Neural cell (in vitro differentiated cells): Measurements from ENCODE around the gene ADAMTS4. TPM values are rescaled to one million over a fixed set of nuclear protein-coding genes. Genes with fewer than 3 reads are reported as not detected.

ENCODE experiments used
- H2AFZ ChIP-seq: fragments of 200-600, 300-800 bp; sonication (generic), shearing (Covaris generic); 2 replicates; pipeline ENCODE4 v1.6.0; 2014; ENCODE audit warnings: low read depth, mild to moderate bottlenecking, antibody characterized with exemption, low read length, moderate library complexity
- H3F3A ChIP-seq: fragments of 200-600 bp; shearing (Covaris generic); 2 replicates; pipeline ENCODE4 v1.6.1; 2016; ENCODE audit warnings: mild to moderate bottlenecking, moderate library complexity, mixed read lengths, antibody characterized with exemption, low read length; ENCODE audit not compliant: insufficient read depth, poor library complexity, severe bottlenecking
- H3K27ac ChIP-seq: fragments of 200-600, 300-800 bp; sonication (generic), shearing (Covaris generic); 2 replicates; pipeline ENCODE4 v1.5.1; 2014; ENCODE audit warnings: mild to moderate bottlenecking, low read length, moderate library complexity
- H3K27me3 ChIP-seq: fragments of 300-800, 200-600 bp; sonication (generic), shearing (Covaris generic); 2 replicates; pipeline ENCODE4 v1.6.0; 2014; ENCODE audit warnings: mild to moderate bottlenecking, low read depth, low read length, moderate library complexity; ENCODE audit not compliant: insufficient read depth
- H3K36me3 ChIP-seq: fragments of 300-800, 200-600 bp; sonication (generic), shearing (Covaris generic); 2 replicates; pipeline ENCODE4 v1.5.1; 2014; ENCODE audit warnings: mild to moderate bottlenecking, antibody characterized with exemption, low read length, moderate library complexity; ENCODE audit not compliant: insufficient read depth
- H3K4me2 ChIP-seq: fragments of 300-800, 200-600 bp; sonication (generic), shearing (Covaris generic); 2 replicates; pipeline ENCODE4 v1.6.0; 2014; ENCODE audit warnings: mild to moderate bottlenecking, low read length
- H3K4me3 ChIP-seq: fragments of 300-800, 200-600 bp; sonication (generic), shearing (Covaris generic); 2 replicates; pipeline ENCODE4 v1.5.1; 2014; ENCODE audit warnings: mild to moderate bottlenecking, low read length, moderate library complexity
- H3K79me2 ChIP-seq: fragments of 200-600 bp; shearing (Covaris generic); replicated peaks from 2 replicates; pipeline ENCODE4 v1.6.0; 2014; ENCODE audit warnings: mild to moderate bottlenecking, low read length, moderate library complexity; ENCODE audit not compliant: insufficient read depth
- H3K9ac ChIP-seq: fragments of 300-800, 200-600 bp; sonication (generic), shearing (Covaris generic); 2 replicates; pipeline ENCODE4 v1.6.1; 2016; ENCODE audit warnings: mild to moderate bottlenecking, low read length, mixed read lengths
- H3K9me2 ChIP-seq: fragments of 200-600 bp; shearing (Covaris generic); 2 replicates; pipeline ENCODE4 v1.6.1; 2016; ENCODE audit warnings: mild to moderate bottlenecking, low read length, mixed read lengths; ENCODE audit not compliant: insufficient read depth
- H3K9me3 ChIP-seq: fragments of 200-600, 300-800 bp; sonication (generic), shearing (Covaris generic); 2 replicates; pipeline ENCODE4 v1.6.1; 2016; ENCODE audit warnings: mild to moderate bottlenecking, mixed run types, low read length, moderate library complexity, mixed read lengths
- H4K20me1 ChIP-seq: fragments of 200-600 bp; shearing (Covaris generic); 2 replicates; pipeline ENCODE4 v1.6.1; 2016; ENCODE audit warnings: mild to moderate bottlenecking, mixed run types; ENCODE audit not compliant: insufficient read depth
- EP300 ChIP-seq: fragments of 450-650 bp; conservative IDR thresholded peaks from 2 replicates; pipeline ENCODE4 v1.6.1; 2014; ENCODE audit warnings: antibody characterized with exemption, mild to moderate bottlenecking, moderate library complexity; ENCODE audit not compliant: poor library complexity, severe bottlenecking
- EZH2 ChIP-seq: fragments of 200-600, 300-800 bp; shearing (Covaris generic), sonication (generic); IDR thresholded peaks from 2 replicates; pipeline ENCODE4 v1.6.1; 2014; ENCODE audit warnings: antibody characterized with exemption, low read length, borderline replicate concordance, mild to moderate bottlenecking; ENCODE audit not compliant: insufficient read depth, poor library complexity, severe bottlenecking
- MXI1 ChIP-seq: fragments of 450-650 bp; conservative IDR thresholded peaks from 2 replicates; pipeline ENCODE4 v1.6.1; 2014; ENCODE audit warnings: antibody characterized with exemption, mild to moderate bottlenecking; ENCODE audit not compliant: poor library complexity, severe bottlenecking
- POLR2AphosphoS5 ChIP-seq: IDR thresholded peaks from 2 replicates; pipeline ENCODE4 v1.6.1; 2012
- RAD21 ChIP-seq: fragments of 450-650 bp; conservative IDR thresholded peaks from 2 replicates; pipeline ENCODE4 v1.6.1; 2014; ENCODE audit warnings: antibody characterized with exemption, mild to moderate bottlenecking, moderate library complexity
- REST ChIP-seq: IDR thresholded peaks from 2 replicates; pipeline ENCODE4 v1.6.1; 2012; ENCODE audit warnings: borderline replicate concordance
- SMC3 ChIP-seq: fragments of 450-650 bp; conservative IDR thresholded peaks from 2 replicates; pipeline ENCODE4 v1.6.1; 2014; ENCODE audit warnings: antibody characterized with exemption, mild to moderate bottlenecking, moderate library complexity; ENCODE audit not compliant: poor library complexity
- TAF1 ChIP-seq: IDR thresholded peaks from 2 replicates; pipeline ENCODE4 v1.6.1; 2012; ENCODE audit warnings: low read depth
- polyA plus RNA-seq: library from polyadenylated mRNA; depleted of rRNA; stranded (reverse); fragments of >200 nt; gene quantifications from 2 replicates; pipeline ENCODE4 v1.2.3, GENCODE V29; 2014
- TF ChIP-seq, protein P1 (sequence below): fragments of 450-650 bp; IDR thresholded peaks from 2 replicates; pipeline ENCODE4 v1.5.1; 2014; ENCODE audit warnings: antibody characterized with exemption, mild to moderate bottlenecking, moderate library complexity; ENCODE audit not compliant: poor library complexity, severe bottlenecking

Gene ADAMTS4
- polyA plus RNA-seq, 1 donor from 2014 or later: 0.04 TPM

DNA sequence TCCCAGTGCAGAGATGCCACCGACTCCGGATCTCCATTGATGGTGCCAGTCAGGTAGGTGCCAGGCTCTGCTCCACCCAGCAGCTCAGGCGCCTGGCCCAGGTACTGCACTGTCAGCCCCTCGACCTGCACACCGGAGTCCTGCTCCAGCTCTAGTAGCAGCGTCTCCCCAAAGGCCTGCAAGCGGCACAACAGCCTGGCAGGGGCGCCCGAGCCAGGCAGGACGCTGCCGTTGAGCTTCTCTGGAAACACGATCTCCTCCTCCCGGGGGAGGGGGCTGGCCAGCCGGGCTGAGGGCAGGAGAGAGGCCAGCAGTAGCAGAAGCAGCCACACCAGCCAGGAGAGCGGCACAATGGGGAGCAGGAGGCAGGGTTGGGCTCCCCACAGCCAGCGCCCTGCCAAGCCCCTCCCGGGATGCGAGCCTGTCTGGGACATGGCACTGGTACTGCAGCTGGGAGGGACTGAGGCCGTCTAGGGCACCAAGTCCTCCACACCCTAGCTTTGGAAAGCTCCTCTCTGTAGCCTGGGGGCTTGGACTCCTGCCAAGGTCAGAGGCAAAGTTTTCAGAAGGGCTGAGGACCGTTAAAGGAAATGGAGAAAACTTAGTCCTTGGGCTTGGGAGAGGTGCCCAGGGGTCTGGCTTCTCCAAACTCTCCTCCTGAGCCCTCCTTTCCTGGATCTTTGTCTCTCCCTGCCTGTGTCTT lies 509 bp downstream of the ADAMTS4 start (continued):
- TF ChIP-seq SMC3 (no peak), RAD21 (no peak)

- H3F3A ChIP-seq: no peaks in the 10 kb centered on the region
- H3K9ac ChIP-seq: no peak overlapping the region
- no peak for TF ChIP-seq POLR2AphosphoS5
- TF ChIP-seq REST: no peak
- no peak for TF ChIP-seq TAF1
- TF ChIP-seq RAD21: no peak
- no peak for TF ChIP-seq EP300
- no peak for TF ChIP-seq EZH2
- TF ChIP-seq, protein P1, sequence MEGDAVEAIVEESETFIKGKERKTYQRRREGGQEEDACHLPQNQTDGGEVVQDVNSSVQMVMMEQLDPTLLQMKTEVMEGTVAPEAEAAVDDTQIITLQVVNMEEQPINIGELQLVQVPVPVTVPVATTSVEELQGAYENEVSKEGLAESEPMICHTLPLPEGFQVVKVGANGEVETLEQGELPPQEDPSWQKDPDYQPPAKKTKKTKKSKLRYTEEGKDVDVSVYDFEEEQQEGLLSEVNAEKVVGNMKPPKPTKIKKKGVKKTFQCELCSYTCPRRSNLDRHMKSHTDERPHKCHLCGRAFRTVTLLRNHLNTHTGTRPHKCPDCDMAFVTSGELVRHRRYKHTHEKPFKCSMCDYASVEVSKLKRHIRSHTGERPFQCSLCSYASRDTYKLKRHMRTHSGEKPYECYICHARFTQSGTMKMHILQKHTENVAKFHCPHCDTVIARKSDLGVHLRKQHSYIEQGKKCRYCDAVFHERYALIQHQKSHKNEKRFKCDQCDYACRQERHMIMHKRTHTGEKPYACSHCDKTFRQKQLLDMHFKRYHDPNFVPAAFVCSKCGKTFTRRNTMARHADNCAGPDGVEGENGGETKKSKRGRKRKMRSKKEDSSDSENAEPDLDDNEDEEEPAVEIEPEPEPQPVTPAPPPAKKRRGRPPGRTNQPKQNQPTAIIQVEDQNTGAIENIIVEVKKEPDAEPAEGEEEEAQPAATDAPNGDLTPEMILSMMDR: no peak
- no peak for TF ChIP-seq SMC3
- no peak for TF ChIP-seq MXI1
- H4K20me1 ChIP-seq: no peaks in the 10 kb centered on the region
- H3K4me2 ChIP-seq: no peak overlapping the region
- H3K4me3 ChIP-seq: no peak overlapping the region
- H3K36me3 ChIP-seq: no peaks in the 10 kb centered on the region
- no peak overlapping the region for H2AFZ ChIP-seq
- no peaks in the 10 kb centered on the region for H3K27me3 ChIP-seq
- peaks cover 4% of the 10 kb centered on the region for H3K79me2 ChIP-seq
- H3K27ac ChIP-seq: no peak overlapping the region
- no peaks in the 10 kb centered on the region for H3K9me2 ChIP-seq
- no peaks in the 10 kb centered on the region for H3K9me3 ChIP-seq
Measured at GRCh38 chr1:161197560-161198193, 1.2 kb downstream of the ADAMTS4 start.
